ENCODE data around the gene CYSRT1. TPM values are rescaled to one million over a fixed set of nuclear protein-coding genes. Genes with fewer than 3 reads are reported as not detected.

Gene CYSRT1
- total RNA-seq, 1 experiment from 2014 or later, result 1.7 TPM

DNA sequence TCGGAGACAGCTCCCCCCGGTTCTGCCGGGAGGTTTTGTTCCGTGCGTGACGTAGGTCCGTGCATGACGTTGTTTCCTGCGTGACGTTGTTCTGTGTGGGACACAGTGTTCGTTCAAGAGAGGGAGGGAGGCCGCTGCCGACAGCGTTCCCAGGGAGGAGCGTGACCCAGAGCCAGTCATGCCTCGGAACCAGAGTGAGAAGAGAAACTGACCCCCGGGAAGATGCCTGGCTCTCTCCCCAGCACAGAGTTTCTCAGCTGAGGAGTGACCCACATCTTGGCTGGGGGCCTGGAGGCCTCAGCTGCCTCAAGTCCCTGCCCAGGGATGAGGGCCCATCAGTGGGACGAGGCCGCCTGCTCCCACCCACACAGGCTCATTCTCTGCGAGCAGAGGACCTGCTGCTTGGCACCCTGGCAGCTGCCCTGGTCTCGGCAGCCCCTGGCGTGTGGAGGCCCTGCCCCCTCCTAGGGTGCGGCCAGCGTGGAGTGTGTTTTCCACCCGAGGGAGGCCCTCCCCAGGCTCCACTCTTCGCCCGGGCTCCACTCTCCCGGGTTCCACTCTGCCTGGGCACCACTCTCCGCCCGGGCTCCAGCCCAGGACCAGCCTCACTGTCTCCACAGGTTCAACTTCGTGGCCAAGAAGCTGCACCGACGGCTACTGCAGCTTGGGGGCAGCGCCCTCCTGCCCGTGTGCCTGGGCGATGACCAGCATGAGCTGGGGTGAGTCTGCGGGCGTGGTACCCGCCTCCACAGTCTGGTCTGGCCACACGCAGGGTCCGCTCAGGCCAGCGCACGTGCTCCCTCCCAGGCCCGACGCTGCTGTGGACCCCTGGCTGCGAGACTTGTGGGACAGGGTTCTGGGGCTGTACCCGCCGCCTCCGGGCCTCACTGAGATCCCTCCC lies 11.6 kb upstream of the CYSRT1 start:
- DNase-seq, result no peak
- no peak overlapping the region for H3K4me3 ChIP-seq
- no peaks in the 10 kb centered on the region for H3K9me3 ChIP-seq (replicated peaks)
- H3K36me3 ChIP-seq, result peaks cover 22% of the 10 kb centered on the region
- H3K27me3 ChIP-seq, result no peaks in the 10 kb centered on the region
- no peak overlapping the region for H3K27ac ChIP-seq
- no peaks in the 10 kb centered on the region for H3K4me1 ChIP-seq

DNA sequence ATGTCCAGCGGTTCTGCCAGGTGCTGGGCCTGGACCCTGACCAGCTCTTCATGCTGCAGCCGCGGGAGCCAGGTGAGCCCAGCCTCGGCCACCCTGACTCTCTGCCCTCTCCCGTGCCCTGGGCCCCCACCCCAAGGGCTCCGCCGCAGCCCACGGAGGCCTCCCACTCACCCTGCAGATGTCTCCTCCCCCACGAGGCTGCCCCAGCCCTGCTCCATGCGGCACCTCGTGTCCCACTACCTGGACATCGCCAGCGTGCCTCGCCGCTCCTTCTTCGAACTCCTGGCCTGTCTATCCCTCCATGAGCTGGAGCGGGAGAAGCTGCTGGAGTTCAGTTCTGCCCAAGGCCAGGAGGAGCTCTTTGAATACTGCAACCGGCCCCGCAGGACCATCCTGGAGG lies 10.4 kb upstream of the CYSRT1 start:
- Histone ChIP-seq H3K9me3 (replicated peaks) (no peaks in the 10 kb centered on the region), H3K4me3 (no peak overlapping the region), H3K27me3 (no peaks in the 10 kb centered on the region), H3K36me3 (peaks cover 22% of the 10 kb centered on the region), H3K4me1 (no peaks in the 10 kb centered on the region), H3K27ac (no peak overlapping the region)
- DNase-seq, result no peak

DNA sequence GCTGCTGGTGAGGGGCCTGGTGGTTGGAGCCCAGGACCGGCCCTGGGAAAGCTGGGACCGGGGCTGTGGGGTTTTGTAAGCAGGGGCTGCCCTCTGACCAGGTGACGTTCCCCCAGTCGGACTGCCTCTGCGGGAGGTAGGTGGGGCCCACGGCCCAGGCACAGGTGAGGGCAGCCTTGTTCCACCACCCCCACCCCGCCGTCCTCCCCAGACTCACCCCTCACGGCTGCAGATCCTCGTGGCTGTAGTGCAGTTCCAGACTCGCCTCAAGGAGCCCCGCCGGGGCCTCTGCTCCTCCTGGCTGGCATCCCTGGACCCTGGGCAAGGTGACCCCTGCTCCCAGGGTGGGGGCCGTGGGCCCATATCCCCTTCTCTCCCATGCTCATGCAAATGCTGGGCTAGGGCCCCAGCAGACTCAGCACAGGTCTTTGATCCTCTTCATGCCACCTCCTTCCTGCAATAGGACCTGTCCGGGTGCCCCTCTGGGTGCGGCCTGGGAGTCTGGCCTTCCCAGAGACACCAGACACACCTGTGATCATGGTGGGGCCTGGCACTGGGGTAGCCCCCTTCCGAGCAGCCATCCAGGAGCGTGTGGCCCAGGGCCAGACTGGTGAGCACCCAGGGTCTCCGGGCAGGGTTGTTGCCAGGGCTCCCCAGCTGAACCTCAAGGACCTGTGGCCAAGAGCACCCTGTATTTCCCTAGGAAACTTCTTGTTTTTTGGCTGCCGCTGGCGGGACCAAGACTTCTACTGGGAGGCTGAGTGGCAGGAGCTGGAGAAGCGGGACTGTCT lies 9.6 kb upstream of the CYSRT1 start:
- Histone ChIP-seq H3K4me3 (no peak overlapping the region), H3K4me1 (no peaks in the 10 kb centered on the region), H3K9me3 (replicated peaks) (no peaks in the 10 kb centered on the region), H3K27ac (no peak overlapping the region), H3K36me3 (peaks cover 22% of the 10 kb centered on the region), H3K27me3 (no peaks in the 10 kb centered on the region)
- no peak for DNase-seq

DNA sequence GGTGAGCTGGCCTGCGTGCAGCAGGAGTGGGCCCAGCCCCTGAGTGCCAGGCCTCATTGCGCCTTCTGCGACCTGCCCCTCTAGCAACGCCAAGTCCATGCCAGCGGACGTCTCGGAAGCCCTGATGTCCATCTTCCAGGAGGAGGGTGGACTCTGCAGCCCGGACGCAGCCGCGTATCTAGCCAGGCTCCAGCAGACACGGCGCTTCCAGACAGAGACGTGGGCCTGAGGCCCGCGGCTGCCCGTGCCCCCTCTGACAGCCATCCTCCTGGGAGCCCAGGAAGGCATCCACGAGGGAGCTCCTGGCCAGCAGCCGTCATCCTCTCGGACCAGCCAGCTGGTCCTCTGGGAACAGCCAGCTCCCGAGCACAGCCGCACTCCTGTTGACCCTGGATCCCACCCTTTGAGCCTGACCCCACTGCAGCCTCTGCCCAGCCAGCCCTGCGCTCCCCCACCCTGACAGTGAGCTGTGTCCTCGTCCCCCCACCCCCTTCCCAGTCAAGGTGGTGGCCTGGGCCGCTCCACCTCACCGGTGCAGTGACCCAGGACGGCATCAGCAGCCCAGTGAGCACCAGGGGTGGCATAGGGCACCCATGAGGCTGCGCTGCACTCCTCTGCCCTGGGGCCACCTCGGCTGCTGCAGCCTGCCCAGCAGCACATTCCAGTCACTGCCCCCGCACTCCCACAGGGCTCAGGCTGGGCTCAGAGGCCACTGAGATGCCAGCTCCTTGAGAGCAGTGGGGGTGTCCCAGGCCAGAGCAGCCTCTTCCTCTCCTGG lies 8.6 kb upstream of the CYSRT1 start:
- DNase-seq, result no peak
- no peaks in the 10 kb centered on the region for H3K9me3 ChIP-seq (replicated peaks)
- no peak overlapping the region for H3K27ac ChIP-seq
- peaks cover 3% of the 10 kb centered on the region; the same call in 1 of the 2 replicates for H3K4me1 ChIP-seq
- no peaks in the 10 kb centered on the region for H3K27me3 ChIP-seq
- peaks cover 22% of the 10 kb centered on the region for H3K36me3 ChIP-seq
- no peak overlapping the region for H3K4me3 ChIP-seq

DNA sequence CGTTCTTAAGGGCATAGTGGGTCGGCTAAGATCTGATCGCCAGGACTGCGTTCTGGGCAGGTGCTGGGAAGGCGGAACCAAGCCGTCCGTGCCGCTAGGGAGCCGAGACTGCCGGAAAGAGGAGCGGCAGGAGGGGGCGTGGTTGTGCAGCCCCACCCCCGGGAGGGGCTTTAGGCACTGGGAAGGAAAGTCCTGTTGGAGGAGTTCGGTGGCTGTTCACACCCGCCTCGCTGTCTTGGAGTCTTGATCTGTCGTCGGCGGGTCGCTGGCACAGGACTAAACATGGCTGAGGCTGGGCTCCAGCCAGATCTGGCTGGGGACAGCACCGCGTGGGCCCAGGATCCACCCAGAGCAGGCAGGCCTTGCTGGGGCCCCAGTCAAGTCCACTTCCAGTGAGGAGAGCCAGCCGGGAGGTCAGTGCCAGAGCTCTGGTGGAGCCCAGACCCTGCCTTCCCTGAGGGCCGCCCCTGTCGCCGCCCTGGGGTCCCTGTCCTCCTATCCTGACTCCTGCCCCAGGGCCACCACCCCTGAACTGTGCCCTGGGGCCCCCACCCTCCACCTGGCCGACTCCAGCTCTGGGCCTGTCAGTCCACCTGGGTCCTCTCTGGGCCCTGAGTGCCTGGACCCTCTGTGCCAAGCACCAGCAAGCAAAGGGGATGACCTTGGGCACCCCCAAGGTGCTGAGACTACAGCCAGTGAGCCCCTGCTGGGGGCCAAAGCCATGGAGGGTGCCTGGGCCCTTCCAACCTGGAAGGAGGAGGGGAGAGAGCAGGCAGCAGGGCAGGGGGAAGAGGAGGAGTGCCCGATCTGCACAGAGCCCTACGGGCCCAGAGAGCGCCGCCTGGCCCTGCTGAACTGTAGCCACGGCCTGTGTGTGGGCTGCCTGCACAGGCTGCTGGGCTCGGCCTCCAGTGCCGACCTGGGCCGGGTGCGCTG lies 7.4 kb upstream of the CYSRT1 start:
- Histone ChIP-seq H3K9me3 (replicated peaks) (no peaks in the 10 kb centered on the region), H3K27me3 (no peaks in the 10 kb centered on the region), H3K36me3 (peaks cover 19% of the 10 kb centered on the region), H3K27ac (no peak overlapping the region), H3K4me3 (no peak overlapping the region), H3K4me1 (peaks cover 3% of the 10 kb centered on the region; the same call in 1 of the 2 replicates)
- DNase-seq, result no peak

DNA sequence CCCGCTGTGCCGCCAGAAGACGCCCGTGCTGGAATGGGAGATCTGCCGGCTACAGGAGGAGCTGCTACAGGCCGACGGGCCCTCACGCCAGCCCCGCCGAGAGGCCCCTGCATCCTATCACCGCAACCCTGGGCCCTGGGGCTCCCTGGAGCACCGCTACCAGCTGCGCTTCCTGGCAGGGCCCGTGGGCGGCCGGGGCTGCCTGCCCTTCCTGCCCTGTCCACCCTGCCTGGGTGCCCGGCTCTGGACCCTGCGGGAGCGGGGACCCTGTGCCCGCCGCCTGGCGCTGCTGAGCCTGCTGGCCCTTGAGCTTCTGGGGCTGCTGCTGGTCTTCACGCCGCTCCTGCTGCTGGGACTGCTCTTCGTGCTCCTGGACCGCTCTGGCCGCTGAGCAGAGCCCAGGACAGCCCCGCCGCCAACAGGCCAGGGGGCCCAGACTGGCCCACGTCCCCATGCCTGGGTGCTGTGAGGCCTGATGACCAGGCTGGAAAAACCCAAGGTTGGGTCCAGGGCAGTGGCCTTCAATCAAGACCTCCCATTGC lies 6.7 kb upstream of the CYSRT1 start:
- DNase-seq, result no peak
- Histone ChIP-seq H3K9me3 (replicated peaks) (no peaks in the 10 kb centered on the region), H3K36me3 (peaks cover 15% of the 10 kb centered on the region; the same call in 1 of the 2 replicates), H3K4me1 (peaks cover 8% of the 10 kb centered on the region; the same call in 1 of the 2 replicates), H3K4me3 (no peak overlapping the region), H3K27ac (no peak overlapping the region), H3K27me3 (no peaks in the 10 kb centered on the region)

DNA sequence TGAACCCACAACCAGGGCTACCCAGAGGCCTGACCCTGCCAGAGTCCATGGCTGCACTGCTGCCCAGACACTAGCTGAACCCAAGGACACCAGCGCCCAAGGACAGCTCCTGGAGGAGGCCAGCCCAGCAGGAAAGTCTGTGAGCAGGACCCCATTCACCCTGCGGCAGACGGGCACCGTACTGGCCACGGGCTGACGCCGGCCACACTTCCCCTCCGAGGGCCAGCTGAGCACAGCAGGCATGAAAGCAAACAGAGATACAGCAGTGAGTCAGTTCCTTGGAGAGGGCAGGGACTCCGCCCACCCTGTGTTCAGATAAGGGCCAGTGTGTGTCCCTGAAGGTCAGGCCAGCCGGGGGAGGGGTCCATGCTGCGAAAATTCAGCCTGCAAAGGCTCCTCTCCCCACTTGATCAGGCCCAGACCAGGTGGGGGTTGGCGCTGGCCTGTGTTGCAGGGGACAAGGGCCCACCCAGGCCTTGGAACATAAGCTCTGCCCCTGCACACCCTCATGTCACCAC lies 6.2 kb upstream of the CYSRT1 start:
- Histone ChIP-seq H3K27me3 (no peaks in the 10 kb centered on the region), H3K4me1 (peaks cover 8% of the 10 kb centered on the region; the same call in 1 of the 2 replicates), H3K36me3 (peaks cover 15% of the 10 kb centered on the region; the same call in 1 of the 2 replicates), H3K4me3 (no peak overlapping the region), H3K9me3 (replicated peaks) (no peaks in the 10 kb centered on the region), H3K27ac (no peak overlapping the region)
- no peak for DNase-seq

DNA sequence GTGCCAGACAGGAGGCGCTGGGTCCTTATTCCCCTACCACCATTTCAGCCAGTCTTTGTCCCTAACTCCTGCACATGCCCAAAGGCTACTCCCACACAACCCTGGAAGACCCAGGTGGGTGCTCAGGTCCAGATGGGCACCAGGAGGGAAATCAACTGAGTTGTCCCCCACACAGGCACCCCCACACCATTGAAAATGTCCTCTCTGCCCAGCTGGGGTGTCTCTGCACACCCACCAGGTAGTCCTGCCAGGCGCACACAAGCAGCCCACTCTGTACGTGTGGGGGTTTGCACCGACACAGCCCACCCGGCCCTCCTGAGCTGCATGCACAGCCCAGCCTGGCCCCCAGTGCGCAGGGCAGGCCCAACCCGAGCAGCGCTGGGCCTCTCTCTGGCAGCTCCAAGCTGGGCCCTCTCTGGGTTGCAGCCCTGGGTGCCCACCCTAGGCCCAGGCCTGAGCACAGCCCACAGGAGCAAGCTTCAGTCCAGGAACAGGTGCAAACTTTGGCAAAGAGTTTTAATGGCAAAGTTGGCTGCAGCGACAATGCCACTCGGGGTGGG lies 5.1 kb upstream of the CYSRT1 start:
- Histone ChIP-seq H3K4me1 (peaks cover 18% of the 10 kb centered on the region), H3K9me3 (replicated peaks) (no peaks in the 10 kb centered on the region), H3K4me3 (no peak overlapping the region), H3K27ac (no peak overlapping the region), H3K36me3 (peaks cover 5% of the 10 kb centered on the region; the same call in 1 of the 2 replicates), H3K27me3 (no peaks in the 10 kb centered on the region)
- DNase-seq, result no peak

DNA sequence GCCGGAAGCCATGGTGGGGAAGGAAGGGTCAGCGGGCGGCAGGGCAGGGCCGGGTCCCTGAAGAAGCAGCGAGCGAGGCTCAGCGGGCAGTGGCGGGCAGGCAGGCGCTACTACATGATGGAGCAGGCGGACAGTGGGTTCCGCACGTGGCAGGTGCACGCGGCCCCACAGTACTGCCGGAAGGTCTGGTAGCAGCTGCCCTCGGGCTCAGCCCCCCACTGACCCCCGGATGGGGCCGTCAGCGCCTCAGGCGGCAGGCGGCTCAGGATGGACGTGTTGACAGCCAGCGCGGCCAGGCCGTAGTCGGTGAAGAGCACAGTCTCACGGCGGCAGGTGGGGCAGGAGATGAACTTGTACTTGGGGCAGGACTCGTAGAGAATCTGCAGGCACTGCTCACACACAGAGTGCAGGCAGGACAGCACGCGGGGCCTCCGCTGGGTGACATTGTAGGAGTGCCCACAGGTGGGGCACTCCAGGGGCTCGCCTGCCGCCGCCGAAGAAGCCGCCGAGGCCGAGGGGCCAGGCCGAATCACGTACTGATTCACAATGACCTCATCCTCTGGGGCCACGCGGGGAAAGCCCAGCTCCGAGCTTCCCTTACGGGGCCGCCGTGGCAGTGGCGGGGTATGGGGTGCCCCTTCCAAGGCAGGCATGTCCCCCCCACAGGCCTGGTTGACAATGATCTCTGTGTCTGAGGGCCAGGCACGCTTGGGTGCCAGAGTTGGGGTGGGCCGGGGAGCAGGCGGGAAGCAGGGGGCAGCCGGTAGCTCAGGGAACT lies 4.5 kb upstream of the CYSRT1 start:
- Histone ChIP-seq H3K4me1 (peaks cover 23% of the 10 kb centered on the region), H3K36me3 (0 out of 2 replicates have a peak, but pooled peaks cover 4% of the 10 kb centered on the region), H3K4me3 (no peak overlapping the region), H3K27me3 (no peaks in the 10 kb centered on the region), H3K9me3 (replicated peaks) (no peaks in the 10 kb centered on the region), H3K27ac (no peak overlapping the region)
- DNase-seq, result peak; percentile 53 to 54

DNA sequence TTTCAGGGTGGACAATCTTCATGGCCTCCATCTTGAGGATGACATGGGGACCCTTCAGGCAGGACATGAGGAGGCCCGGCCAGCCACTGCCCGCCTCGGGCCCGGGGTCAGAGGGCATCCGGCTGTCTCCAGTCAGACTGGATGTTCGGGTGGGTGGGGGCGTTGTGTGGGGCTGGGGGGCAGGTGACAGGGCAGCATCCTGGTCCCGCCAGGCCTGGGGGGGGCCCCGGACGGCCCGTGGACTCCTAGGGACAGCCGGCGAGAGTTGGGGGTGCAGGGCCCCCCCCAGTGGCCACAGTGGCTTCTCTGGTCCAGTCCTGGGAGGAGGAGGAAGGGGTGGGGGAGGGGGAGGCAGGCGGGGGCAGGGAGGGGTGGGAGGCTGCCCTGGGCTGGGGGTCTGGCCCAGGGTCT lies 3.9 kb upstream of the CYSRT1 start:
- Histone ChIP-seq H3K27me3 (no peaks in the 10 kb centered on the region), H3K36me3 (0 out of 2 replicates have a peak, but pooled peaks cover 4% of the 10 kb centered on the region), H3K27ac (no peak overlapping the region), H3K4me3 (no peak overlapping the region), H3K4me1 (peaks cover 29% of the 10 kb centered on the region), H3K9me3 (replicated peaks) (no peaks in the 10 kb centered on the region)
- DNase-seq, result no peak

DNA sequence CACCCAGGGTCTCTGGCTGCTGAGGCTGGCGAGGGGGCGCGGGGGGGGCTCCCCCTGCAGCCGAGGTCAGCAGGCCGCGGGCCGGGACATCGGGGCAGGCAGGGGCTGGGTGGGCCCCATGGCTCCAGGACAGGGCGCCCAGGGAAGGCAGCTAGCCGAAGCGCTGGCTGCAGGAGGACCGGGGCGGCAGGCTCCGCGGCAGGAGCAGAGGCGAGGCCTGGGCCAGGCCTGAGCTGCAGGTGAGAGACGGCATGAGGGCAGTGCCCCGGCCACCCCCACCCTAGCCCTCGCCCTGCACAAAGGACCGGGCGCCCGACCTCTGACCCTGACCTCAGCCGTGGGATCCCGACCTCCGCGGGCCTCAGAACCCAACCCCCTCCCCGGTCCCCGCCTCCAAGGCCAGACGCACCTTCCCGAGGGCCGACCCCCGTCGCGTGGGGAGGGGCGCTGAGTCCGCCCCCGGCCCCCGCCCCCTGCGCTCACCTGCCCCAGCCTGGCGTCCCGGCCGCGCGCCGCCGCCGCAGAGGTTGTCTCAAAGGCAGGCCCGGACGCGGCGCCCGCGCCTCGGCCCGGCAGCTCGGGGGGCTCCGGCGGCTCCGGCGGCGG lies 3.4 kb upstream of the CYSRT1 start:
- DNase-seq, result no peak
- Histone ChIP-seq H3K4me3 (no peak overlapping the region), H3K27ac (no peak overlapping the region)

More for the DNA sequence above, 3.4 kb upstream of the CYSRT1 start:
- Histone ChIP-seq H3K36me3 (no peaks in the 10 kb centered on the region), H3K27me3 (no peaks in the 10 kb centered on the region), H3K4me1 (peaks cover 34% of the 10 kb centered on the region), H3K9me3 (replicated peaks) (no peaks in the 10 kb centered on the region)

Measured in SJCRH30 (cell line).